ENCODE measurements around the gene NOP16. TPM values are rescaled to one million over a fixed set of nuclear protein-coding genes. Genes with fewer than 3 reads are reported as not detected.
A peak's percentile ranks its signal among the peaks of the same experiment; 100 is the strongest.

Gene NOP16
- total RNA-seq, 1 experiment from 2014 or later = 19.8 TPM

DNA sequence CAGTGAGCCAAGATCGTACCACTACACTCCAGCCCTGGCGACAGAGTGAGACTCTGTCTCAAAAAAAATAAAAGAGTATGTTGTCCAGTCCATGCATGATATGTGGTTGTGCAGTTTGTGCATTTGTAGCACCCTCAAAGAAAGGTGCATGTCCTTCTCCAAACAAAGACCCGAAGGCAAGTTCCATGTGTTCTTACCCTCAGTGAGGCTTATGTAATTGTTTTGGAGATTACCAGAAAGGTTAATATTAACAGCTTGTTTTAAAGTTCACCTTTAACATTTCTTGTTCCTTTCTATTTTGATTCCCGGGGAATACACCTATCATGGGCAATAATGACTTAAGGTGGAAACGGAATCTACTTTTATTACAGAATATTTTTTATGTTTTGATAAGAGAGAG is 49.1 kb downstream of the NOP16 start:
- no peak overlapping the region for H3K9ac ChIP-seq (ENCODE audit: low read length)
- no peaks in the 10 kb centered on the region for H3K9me3 ChIP-seq (ENCODE audit: low read length)
- no peaks in the 10 kb centered on the region for H3K9me2 ChIP-seq (replicated peaks; ENCODE audit: insufficient read depth, low read length)
- H4K20me1 ChIP-seq (ENCODE audit: insufficient read depth, low read depth, low read length) = no peaks in the 10 kb centered on the region
- H2AFZ ChIP-seq (ENCODE audit: low read length) = no peak overlapping the region
- H3K27me3 ChIP-seq (ENCODE audit: low read length) = no peaks in the 10 kb centered on the region
- no peak for DNase-seq
- H3K36me3 ChIP-seq (ENCODE audit: insufficient read depth, low read length) = peaks cover 11% of the 10 kb centered on the region; the same call in 1 of the 2 replicates
- peaks cover 9% of the 10 kb centered on the region for H3K4me1 ChIP-seq (ENCODE audit: low read length)
- no peak overlapping the region for H3K27ac ChIP-seq (ENCODE audit: low read length)
- H3K4me2 ChIP-seq (ENCODE audit: low read depth, low read length, poor library complexity, severe bottlenecking) = no peak overlapping the region
- no peaks in the 10 kb centered on the region for H3K79me2 ChIP-seq (ENCODE audit: low read length)
- H3K4me3 ChIP-seq (ENCODE audit: low read length) = no peak overlapping the region

- no peak overlapping the region for H3K4me3 ChIP-seq (ENCODE audit: low read length)
- no peak overlapping the region for H3K27ac ChIP-seq (ENCODE audit: low read length)
- peaks cover 2% of the 10 kb centered on the region for H3K4me1 ChIP-seq (ENCODE audit: low read length)
- peaks cover 11% of the 10 kb centered on the region; the same call in 1 of the 2 replicates for H3K36me3 ChIP-seq (ENCODE audit: insufficient read depth, low read length)
- no peaks in the 10 kb centered on the region for H3K9me3 ChIP-seq (ENCODE audit: low read length)
- H3K9me2 ChIP-seq (replicated peaks; ENCODE audit: insufficient read depth, low read length) = no peaks in the 10 kb centered on the region
- no peaks in the 10 kb centered on the region for H3K79me2 ChIP-seq (ENCODE audit: low read length)
- no peaks in the 10 kb centered on the region for H4K20me1 ChIP-seq (ENCODE audit: insufficient read depth, low read depth, low read length)
- no peak for DNase-seq
- no peak overlapping the region for H2AFZ ChIP-seq (ENCODE audit: low read length)
- H3K27me3 ChIP-seq (ENCODE audit: low read length) = no peaks in the 10 kb centered on the region
- H3K4me2 ChIP-seq (ENCODE audit: low read depth, low read length, poor library complexity, severe bottlenecking) = no peak overlapping the region
- no peak overlapping the region for H3K9ac ChIP-seq (ENCODE audit: low read length)
These were observed 50.5 kb downstream of the NOP16 start for GRCh38 chr5:176337913-176338312.

- Histone ChIP-seq H3K27me3 (ENCODE audit: low read length) (no peaks in the 10 kb centered on the region), H3K36me3 (ENCODE audit: insufficient read depth, low read length) (peaks cover 11% of the 10 kb centered on the region; the same call in 1 of the 2 replicates), H2AFZ (ENCODE audit: low read length) (no peak overlapping the region), H3K4me1 (ENCODE audit: low read length) (no peaks in the 10 kb centered on the region), H3K4me3 (ENCODE audit: low read length) (no peak overlapping the region), H3K9me3 (ENCODE audit: low read length) (no peaks in the 10 kb centered on the region), H3K9ac (ENCODE audit: low read length) (no peak overlapping the region), H3K79me2 (ENCODE audit: low read length) (no peaks in the 10 kb centered on the region), H3K27ac (ENCODE audit: low read length) (no peak overlapping the region), H4K20me1 (ENCODE audit: insufficient read depth, low read depth, low read length) (no peaks in the 10 kb centered on the region), H3K4me2 (ENCODE audit: low read depth, low read length, poor library complexity, severe bottlenecking) (no peak overlapping the region), H3K9me2 (replicated peaks; ENCODE audit: insufficient read depth, low read length) (no peaks in the 10 kb centered on the region)
- no peak for DNase-seq
These were observed 54.2 kb downstream of the NOP16 start for GRCh38 chr5:176334031-176334770.

Small RNA genes lying within 50 kb of the gene (small RNA-seq; reads per million reads assigned to genes)
- 3.1 reads per million, percentile 67 among the genes with 10 or more reads in this experiment for gene MIR1271

Other genes with a start within 250 kb of the NOP16 start
- 25.3 and 32.5 TPM in 2 replicates for gene SIMC1, start 150.2 kb downstream of the NOP16 start, total RNA-seq (2014; rRNA removed; shearing (Covaris generic); ENCODE audit: low replicate concordance)
- gene KIAA1191, start 26.8 kb downstream of the NOP16 start, total RNA-seq (2014; rRNA removed; shearing (Covaris generic); ENCODE audit: low replicate concordance) = 40.8 and 57.5 TPM in 2 replicates
- gene ARL10, start 23.1 kb downstream of the NOP16 start, total RNA-seq (2014; rRNA removed; shearing (Covaris generic); ENCODE audit: low replicate concordance) = 4.8 and 5.8 TPM in 2 replicates
- 146 and 207 TPM in 2 replicates for gene HIGD2A, start 153 bp upstream of the NOP16 start, total RNA-seq (2014; rRNA removed; shearing (Covaris generic); ENCODE audit: low replicate concordance)
- gene CLTB, start 27.9 kb upstream of the NOP16 start, total RNA-seq (2014; rRNA removed; shearing (Covaris generic); ENCODE audit: low replicate concordance) = 31.7 and 78.9 TPM in 2 replicates
- 22.9 and 37.5 TPM in 2 replicates for gene FAF2, start 59.8 kb upstream of the NOP16 start, total RNA-seq (2014; rRNA removed; shearing (Covaris generic); ENCODE audit: low replicate concordance)
- 33.1 and 55.8 TPM in 2 replicates for gene RNF44, start 148.8 kb upstream of the NOP16 start, total RNA-seq (2014; rRNA removed; shearing (Covaris generic); ENCODE audit: low replicate concordance)
- gene CDHR2, start 160.7 kb upstream of the NOP16 start, total RNA-seq (2014; rRNA removed; shearing (Covaris generic); ENCODE audit: low replicate concordance) = 0.04 and 0.07 TPM in 2 replicates
- gene GPRIN1, start 221.6 kb upstream of the NOP16 start, total RNA-seq (2014; rRNA removed; shearing (Covaris generic); ENCODE audit: low replicate concordance) = 1.9 and 4.6 TPM in 2 replicates
- not detected in 2 replicates for gene SNCB, start 241.9 kb upstream of the NOP16 start, total RNA-seq (2014; rRNA removed; shearing (Covaris generic); ENCODE audit: low replicate concordance)
- not detected in 2 replicates for gene EIF4E1B, start 242.1 kb upstream of the NOP16 start, total RNA-seq (2014; rRNA removed; shearing (Covaris generic); ENCODE audit: low replicate concordance)

All from Karpas-422 (cell line).